ENCODE results near the gene MYO7A.

- no peak for TF ChIP-seq CTCF (IDR thresholded peaks at IDR 0.05)
- no peak for TF ChIP-seq POLR2A (IDR thresholded peaks at IDR 0.05)
- TF ChIP-seq POLR2AphosphoS5 (IDR thresholded peaks at IDR 0.05) = no peak
Measured at GRCh38 chr11:77167791-77168190, 39.7 kb downstream of the MYO7A start.
